Activated CD4-positive, alpha-beta T cell treated with anti-CD3 and anti-CD28 coated beads, Interleukin-2, amount 10 ng/mL, durations not matched to agents 7 days and 5 days (primary cell): Measurements from ENCODE around the gene CDKN2B. TPM values are rescaled to one million over a fixed set of nuclear protein-coding genes. Genes with fewer than 3 reads are reported as not detected.

Source experiments
- total RNA-seq, 2 experiments: library from RNA; stranded (reverse); gene quantifications; one replicate each; pipeline ENCODE4 v1.2.3, GENCODE V29; 2021

The CDKN2B gene
- total RNA-seq, 2 experiments from 2014 or later, result 0.65 to 0.87 TPM

Other genes with a start within 250 kb of the CDKN2B start
- gene MTAP, start 206.7 kb downstream of the CDKN2B start, total RNA-seq, result 10 to 100 TPM; 51.8 to 57.4 TPM
- gene CDKN2A, start 14.9 kb downstream of the CDKN2B start, total RNA-seq, result 10 to 100 TPM; 15.9 to 16.6 TPM
- 1 to 10 TPM; 4.4 to 5.6 TPM for gene CDKN2B-AS1, start 14.5 kb downstream of the CDKN2B start, total RNA-seq